ENCODE data around the gene FCRL2. TPM values are rescaled to one million over a fixed set of nuclear protein-coding genes. Genes with fewer than 3 reads are reported as not detected.
A peak's percentile ranks its signal among the peaks of the same experiment; 100 is the strongest.

The FCRL2 gene
- total RNA-seq, 4 donors from 2014 or later, result 0.21 TPM; not detected in 3

- Histone ChIP-seq H3K4me3 (no peak overlapping the region), H3K27me3 (no peaks in the 10 kb centered on the region), H3K36me3 (no peaks in the 10 kb centered on the region), H3K27ac (no peak overlapping the region), H3K9me3 (peaks cover 0 to 8% (median 0%) of the 10 kb centered on the region in 4 donors), H3K4me1 (no peaks in the 10 kb centered on the region)
- TF ChIP-seq EP300 (IDR thresholded peaks at IDR 0.05), result peak in 1 of 2 donors; percentile 44
- TF ChIP-seq, protein P1, sequence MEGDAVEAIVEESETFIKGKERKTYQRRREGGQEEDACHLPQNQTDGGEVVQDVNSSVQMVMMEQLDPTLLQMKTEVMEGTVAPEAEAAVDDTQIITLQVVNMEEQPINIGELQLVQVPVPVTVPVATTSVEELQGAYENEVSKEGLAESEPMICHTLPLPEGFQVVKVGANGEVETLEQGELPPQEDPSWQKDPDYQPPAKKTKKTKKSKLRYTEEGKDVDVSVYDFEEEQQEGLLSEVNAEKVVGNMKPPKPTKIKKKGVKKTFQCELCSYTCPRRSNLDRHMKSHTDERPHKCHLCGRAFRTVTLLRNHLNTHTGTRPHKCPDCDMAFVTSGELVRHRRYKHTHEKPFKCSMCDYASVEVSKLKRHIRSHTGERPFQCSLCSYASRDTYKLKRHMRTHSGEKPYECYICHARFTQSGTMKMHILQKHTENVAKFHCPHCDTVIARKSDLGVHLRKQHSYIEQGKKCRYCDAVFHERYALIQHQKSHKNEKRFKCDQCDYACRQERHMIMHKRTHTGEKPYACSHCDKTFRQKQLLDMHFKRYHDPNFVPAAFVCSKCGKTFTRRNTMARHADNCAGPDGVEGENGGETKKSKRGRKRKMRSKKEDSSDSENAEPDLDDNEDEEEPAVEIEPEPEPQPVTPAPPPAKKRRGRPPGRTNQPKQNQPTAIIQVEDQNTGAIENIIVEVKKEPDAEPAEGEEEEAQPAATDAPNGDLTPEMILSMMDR (IDR thresholded peaks at IDR 0.05), result no peak
- no peak for DNase-seq (ENCODE audit: low spot score in 2 of 2)
- WGBS, 2 donors, result 32 to 47% methylated on average over 1 of the region's 1 CpG
Observed at GRCh38 chr1:157734321-157734720, 42.6 kb downstream of the FCRL2 start.

DNA sequence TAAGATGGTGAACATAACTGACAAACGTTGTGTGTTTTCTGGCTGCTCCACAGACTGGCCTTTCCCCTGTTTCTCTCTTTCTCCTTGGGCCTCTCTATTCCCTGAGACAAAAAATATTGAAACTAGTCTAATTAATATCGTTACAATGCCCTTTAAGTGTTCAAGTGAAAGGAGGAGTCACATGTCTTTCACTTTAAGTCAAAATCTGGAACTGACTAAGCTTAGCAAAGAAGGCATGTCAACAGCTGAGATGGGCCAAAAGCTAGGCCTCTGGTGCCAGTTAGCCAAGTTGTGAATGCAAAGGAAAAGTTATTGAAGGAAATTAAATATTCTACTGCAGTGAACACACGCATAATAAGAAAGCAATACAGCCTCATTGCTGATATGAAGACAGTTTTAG, 44.2 kb downstream of the FCRL2 start:
- Histone ChIP-seq H3K4me1 (no peaks in the 10 kb centered on the region), H3K9me3 (peaks cover 0 to 8% (median 0%) of the 10 kb centered on the region in 4 donors), H3K27ac (no peak overlapping the region), H3K36me3 (no peaks in the 10 kb centered on the region), H3K27me3 (no peaks in the 10 kb centered on the region), H3K4me3 (no peak overlapping the region)
- 75 to 76% methylated on average over 3 of the region's 3 CpGs for WGBS, 2 donors
- no peak for TF ChIP-seq EP300 (IDR thresholded peaks at IDR 0.05)
- no peak for TF ChIP-seq POLR2A (IDR thresholded peaks at IDR 0.05)
- TF ChIP-seq, protein P1 (IDR thresholded peaks at IDR 0.05), result no peak
- DNase-seq (ENCODE audit: low spot score in 2 of 2), result no peak

DNA sequence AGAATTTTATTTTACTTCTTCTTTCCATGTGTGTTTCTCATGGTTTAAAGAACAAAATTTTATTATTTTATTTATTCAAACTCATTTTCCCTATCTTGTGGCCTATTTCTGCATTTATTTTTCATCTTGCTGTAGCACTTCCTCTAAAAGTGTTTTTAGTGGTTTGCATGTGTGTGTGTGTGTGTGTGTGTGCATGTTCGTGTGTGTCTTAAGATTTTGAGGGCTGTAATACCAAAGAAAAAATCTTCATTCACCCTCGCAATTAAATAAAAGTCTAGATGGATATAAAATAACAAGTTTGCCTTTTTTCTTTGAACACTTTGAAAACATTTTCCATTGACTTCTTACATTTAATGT, 51.7 kb downstream of the FCRL2 start:
- Histone ChIP-seq H3K27ac (no peak overlapping the region), H3K27me3 (no peaks in the 10 kb centered on the region), H3K36me3 (no peaks in the 10 kb centered on the region), H3K4me3 (no peak overlapping the region), H3K4me1 (no peaks in the 10 kb centered on the region), H3K9me3 (peaks cover 0 to 18% (median 3%) of the 10 kb centered on the region in 4 donors)
- WGBS, 2 donors, result 58 to 67% methylated on average over 2 of the region's 2 CpGs
- TF ChIP-seq, protein P1 (IDR thresholded peaks at IDR 0.05), result no peak
- TF ChIP-seq POLR2A (IDR thresholded peaks at IDR 0.05) (no peak), EP300 (IDR thresholded peaks at IDR 0.05) (no peak)
- DNase-seq (ENCODE audit: low spot score in 2 of 2), result no peak

DNA sequence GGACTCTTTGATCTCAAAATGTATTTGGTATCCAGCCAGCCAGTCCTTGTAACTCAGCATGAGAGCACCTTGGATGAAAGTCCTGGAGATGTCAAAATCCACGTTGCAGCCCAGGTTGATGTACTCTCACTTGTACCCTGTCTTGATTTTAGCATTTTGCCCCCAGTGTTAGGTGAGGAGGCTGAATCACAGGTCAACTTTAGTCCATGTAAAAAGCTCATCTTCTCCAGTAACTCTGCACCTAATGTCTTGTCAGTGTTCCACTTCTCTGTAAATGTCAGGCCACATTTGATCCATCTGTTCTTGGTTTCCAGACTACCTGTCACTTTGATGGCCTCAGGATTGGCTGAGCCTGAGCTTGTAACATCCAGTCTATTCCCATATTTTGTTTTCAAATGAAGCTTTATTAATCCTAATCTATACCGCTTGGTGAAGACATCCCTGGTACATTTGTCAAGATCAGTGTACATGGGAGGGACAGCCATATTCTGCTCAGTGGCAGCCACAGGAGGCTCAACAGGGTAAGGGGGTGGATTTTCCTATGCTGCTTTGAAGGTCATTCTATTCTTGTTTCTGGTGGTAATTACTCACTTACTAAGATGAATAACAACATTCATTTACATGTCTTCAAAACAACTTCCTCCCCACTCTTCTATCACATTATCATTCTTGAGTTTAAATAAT, 52.3 kb downstream of the FCRL2 start:
- no peaks in the 10 kb centered on the region for H3K27me3 ChIP-seq
- TF ChIP-seq EP300 (IDR thresholded peaks at IDR 0.05) (no peak), POLR2A (IDR thresholded peaks at IDR 0.05) (no peak)
- TF ChIP-seq, protein P1 (IDR thresholded peaks at IDR 0.05), result no peak

DNA sequence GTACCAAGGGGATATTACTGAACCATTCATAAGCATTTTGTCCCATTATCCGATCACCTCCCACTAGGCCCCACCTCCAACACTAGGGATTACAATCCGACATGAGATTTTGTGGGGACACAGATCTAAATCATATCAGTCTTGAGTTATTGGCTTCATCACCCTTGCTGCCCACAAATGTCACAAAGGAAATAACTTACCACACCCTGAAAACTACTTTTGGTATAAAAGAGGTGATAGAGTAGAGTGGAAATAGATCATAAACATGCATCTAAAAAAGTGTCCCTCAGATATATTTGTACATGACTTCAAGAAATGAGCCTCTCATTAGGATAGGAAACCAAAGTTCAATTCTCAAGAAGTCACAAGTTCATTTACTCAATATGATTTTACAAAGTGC, 53.8 kb downstream of the FCRL2 start:
- Histone ChIP-seq H3K27me3 (no peaks in the 10 kb centered on the region), H3K9me3 (peaks cover 0 to 11% (median 3%) of the 10 kb centered on the region in 4 donors), H3K4me3 (no peak overlapping the region), H3K36me3 (no peaks in the 10 kb centered on the region), H3K4me1 (no peaks in the 10 kb centered on the region), H3K27ac (no peak overlapping the region)
- DNase-seq (ENCODE audit: low spot score in 2 of 2), result no peak
- WGBS, 2 donors, result 90 to 94% methylated on average over 2 of the region's 2 CpGs
- TF ChIP-seq, protein P1 (IDR thresholded peaks at IDR 0.05), result no peak
- no peak for TF ChIP-seq POLR2A (IDR thresholded peaks at IDR 0.05)

More for the DNA sequence above, 52.3 kb downstream of the FCRL2 start:
- no peak overlapping the region for H3K4me3 ChIP-seq
- no peaks in the 10 kb centered on the region for H3K4me1 ChIP-seq
- no peaks in the 10 kb centered on the region for H3K36me3 ChIP-seq
- peaks cover 0 to 16% (median 3%) of the 10 kb centered on the region in 4 donors for H3K9me3 ChIP-seq
- H3K27ac ChIP-seq, result no peak overlapping the region
- no peak for DNase-seq (ENCODE audit: low spot score in 2 of 2)
- WGBS, 2 donors, result 71 to 77% methylated on average over 2 of the region's 2 CpGs

All from tibial nerve (tissue), 4 donors.